DLD1 (cell line): Measurements from ENCODE around the gene TASP1.
"Not testable (repeated sequence)": the region's sequence is repeated elsewhere in the genome, so short reads cannot be mapped to it uniquely, and the experiment has no call there.

Source experiments
- in situ Hi-C: cut with HindIII; loops from 2 replicates; pipeline ENCODE4 v1.10.0; 2017; ENCODE audit warnings: low sequenced_read_pairs

The TASP1 gene

DNA sequence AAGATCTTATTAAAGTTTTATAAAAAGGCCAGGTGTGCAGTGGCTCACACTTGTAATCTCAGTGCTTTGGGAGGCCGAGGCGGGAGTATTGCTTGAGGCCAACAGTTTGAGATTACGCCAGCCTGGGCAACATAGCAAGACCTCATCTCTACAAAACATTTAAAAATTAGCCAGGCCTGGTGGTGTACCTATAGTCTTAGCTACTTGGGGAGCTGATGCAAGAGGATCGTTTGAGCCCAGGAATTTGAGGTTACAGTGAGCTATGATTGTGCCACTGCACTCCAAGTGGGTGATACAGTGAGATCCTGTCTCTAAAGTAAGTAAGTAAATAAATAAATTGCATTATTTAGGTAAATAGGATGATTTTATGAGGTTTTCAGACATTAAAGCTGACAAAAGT, 234.4 kb downstream of the TASP1 start:
- in situ Hi-C loops = no loop called here

DNA sequence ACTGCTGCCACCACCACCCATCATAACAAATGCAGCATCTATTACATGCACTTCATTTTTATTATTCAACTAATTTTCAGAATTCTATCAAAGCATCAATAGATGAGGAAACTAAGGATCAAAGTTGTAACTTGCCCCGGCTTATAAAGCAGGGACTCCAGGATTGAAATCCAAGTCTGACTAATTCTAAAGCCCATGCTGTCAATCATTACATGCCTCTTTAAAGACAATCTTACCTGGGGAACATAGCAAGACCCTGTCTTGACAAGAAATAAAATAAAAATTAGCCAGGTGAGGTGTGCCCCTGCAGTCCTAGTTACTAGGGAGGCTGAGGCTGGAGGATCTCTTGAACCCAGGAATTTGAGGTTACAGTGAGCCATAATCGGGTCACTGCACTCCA, 235.3 kb downstream of the TASP1 start:
- in situ Hi-C loops = no loop called here

DNA sequence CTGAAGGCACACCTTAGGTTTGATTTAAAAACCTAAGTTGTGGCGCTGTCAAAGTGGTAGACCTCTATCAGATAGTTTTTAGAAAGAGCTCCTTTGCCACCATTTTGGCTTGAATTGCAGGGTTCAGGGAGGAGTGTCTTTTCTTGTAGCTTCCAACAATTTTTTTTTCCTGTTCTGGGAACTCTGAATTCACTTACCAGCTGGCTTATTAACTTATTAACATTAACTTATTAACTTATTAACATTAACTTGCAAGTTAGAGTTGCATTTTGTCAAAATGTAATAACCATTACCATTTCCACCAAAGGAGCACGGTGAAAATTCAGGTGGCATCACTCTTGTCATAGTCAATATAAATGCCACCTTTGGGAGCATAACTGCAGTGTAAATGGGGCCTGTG, 235.7 kb downstream of the TASP1 start:
- in situ Hi-C loops = no loop called here

DNA sequence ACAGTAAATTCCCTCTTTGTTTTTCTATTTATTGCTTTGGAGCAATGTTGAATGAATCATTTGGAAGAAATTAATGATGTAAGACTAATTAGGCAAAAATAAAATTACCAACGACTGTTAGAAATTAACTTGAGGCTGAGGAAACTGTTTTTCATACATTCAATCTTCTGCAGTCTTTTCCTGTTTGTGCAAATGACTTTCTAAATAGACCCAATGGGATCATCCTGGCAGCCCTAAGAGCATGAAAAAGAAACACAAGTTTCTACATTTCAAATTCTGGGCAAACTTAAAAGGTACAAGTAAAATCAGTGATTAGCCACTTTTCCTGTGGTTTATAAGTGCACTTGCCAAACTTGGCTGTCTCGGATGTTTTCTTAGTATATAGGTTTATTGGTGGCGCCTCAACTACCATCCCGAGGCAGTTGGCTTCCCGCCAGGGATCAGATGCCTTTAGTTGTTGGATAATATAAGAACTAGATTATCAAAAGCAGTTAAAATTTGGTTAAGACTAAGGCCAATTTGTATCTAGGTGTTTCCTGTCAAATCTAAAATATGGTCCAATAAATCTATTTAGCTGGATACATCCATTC, 236.5 kb downstream of the TASP1 start:
- in situ Hi-C loops = no loop called here

DNA sequence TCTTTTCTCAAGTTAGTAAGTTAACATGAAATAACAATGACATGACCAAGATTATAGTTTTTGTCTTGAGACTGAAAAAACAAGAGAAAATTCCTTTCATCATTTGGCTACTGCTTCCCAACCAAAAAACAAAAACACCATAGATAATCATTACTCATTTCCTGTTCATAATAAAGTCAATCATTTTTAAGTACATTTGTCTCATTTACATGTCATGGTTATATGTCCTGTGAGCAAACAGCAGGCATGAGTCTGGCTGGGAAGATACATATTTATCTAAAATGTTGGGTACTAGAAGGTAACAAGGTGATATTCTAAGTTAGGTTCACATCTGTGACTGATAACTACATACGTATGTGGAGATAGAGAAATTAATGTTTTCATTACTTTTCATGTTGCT, 237.1 kb downstream of the TASP1 start:
- in situ Hi-C loops = no loop called here

DNA sequence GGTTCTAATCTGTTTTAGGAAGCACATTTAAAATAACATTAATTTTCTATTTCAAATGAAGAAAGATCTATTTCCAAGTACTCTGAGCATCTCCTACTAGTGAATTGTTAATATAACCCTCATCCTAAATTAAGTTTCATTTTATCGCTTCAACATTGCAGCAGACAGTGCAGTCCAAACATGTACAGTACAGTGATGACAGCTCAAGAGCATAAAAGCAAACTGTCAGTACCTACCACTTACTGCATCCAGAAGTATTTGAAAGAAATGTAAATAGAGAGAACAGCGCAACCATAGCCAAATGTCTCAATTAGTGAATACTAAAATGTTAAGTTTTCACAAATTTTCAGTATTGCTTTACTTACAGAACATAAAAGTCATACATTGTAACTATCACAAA, 238.3 kb downstream of the TASP1 start:
- in situ Hi-C loops = no loop called here

DNA sequence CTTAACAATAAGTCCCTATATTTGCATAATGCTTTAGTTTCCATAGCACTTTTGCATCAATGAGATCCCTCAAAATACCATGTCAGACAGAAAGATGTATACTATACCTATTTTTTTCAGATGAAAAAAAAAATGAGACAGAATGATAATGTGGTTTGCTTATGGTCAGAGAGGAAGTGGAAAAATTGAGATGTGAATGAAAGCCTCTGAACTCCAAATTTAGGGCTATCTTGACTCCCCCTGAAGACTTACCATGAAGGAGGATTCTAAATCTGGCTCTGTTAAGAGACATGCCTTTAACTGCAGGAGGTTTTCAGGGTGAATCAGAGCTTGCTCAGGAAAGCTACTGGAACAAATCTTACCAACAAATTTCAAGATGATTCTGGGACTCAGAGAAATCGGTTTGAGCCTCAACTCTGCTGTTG, 241.4 kb downstream of the TASP1 start:
- in situ Hi-C loops = no loop called here

DNA sequence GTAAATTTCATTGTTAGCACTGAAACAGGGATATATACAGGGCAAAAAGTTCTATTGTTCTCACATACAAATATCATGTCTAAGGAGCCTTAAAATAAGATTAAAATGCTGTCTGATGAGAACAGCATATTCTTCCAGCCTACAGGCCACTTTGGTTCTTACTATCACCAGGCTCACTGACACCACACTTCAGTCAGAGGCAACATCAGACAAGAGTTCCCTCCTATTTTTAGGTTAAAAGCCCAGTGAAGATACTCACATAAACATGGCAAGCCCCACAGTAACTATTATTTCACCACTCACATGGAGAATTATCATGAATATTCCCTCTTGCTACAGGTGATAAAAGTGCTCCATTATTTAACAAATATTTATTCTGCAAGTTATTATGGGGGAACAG, 241.9 kb downstream of the TASP1 start:
- in situ Hi-C loops = no loop called here

DNA sequence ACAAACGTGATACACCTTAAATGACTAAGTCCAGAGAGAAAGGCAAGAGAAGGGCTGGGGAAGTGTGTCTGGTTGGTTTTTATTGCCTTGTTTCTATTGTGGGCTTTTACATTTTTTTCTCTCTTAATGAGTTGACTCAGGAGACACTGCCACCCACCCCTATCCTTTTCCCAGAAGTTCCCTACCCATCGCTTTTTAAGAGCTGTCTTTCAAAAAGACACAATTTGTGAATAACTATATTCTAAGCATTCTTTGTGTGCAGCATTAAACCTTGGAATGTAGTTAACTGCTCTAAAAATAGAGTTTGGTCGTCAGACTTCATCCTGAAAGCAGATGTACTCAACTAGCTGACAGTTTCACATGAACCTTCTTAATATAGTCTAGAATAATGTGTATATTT, 242.7 kb downstream of the TASP1 start:
- in situ Hi-C loops = no loop called here

DNA sequence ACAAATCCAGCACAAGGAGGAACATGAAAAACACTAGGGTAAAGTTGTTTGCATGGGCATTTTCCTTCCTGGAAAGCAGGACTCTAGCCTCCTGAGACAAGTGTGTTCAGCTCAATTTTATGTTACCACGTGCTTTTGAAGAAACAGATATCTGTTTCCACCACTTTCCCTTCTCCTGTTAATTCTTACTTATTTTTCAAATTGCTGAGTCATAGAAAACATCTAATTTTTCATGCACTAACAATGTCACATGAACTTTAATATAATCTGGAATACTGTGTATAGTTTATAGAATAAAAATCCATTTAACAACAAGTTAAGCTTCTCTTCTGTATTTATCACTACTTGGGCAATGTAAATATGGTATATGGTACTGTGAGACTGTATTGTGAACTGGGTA, 243.5 kb downstream of the TASP1 start:
- in situ Hi-C loops = no loop called here

DNA sequence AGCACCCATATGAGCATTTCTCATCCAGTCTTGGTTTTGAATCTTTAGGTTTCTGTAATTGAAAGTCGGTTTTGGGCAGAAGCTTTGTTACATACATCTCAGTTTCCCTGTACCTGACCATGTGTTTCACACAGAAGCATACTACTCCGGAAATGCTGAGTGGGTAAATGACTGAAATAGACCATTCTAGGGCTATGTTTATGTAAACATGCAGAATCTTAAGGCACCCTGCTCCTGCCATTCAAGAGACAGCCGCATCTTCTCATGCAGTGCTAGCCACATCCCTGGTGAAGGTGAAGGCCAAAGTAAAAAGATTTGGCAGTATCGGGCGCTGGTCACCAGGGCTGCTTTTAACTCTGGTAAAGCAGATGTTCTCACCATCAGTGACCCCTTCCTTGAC, 246.3 kb downstream of the TASP1 start:
- in situ Hi-C loops = no loop called here

DNA sequence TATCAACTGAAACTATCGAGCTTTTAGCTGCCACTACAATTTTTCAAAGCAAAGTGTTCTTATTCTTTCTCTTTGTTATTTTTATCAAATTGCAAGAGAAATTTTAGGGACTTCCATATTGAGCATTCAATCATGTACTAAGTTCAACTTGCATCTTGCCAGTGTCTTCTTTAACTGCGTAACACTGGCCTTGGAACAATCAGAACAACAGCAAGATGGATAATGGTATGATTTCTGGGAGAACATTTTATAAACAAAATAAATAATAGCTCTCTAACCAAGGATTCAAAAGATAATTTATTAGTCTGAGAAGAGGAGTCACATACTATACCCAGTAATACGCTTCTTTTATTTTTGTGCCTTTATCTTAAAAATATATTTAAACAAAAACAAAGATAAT, 249.6 kb downstream of the TASP1 start:
- in situ Hi-C loops = no loop called here

DNA sequence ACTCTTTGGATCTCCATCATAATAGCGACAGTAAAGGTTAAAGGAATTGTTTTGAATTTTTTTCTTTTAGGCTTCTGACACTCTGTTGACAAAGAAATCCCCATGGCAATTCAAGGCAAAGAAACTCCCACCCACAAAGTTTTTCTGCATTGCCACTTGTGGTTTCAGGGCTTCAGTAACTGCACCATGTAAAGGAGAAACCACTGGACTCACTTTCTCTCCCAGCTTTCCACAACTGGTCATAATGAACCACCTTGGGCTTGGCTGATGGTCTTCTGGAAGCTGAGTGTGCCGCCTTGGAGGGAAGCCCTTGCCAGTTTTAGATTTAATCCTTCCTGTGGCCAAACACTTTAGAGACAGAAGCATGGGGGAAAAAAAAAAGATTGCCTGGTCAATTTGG, 254.6 kb downstream of the TASP1 start:
- in situ Hi-C loops = no loop called here

DNA sequence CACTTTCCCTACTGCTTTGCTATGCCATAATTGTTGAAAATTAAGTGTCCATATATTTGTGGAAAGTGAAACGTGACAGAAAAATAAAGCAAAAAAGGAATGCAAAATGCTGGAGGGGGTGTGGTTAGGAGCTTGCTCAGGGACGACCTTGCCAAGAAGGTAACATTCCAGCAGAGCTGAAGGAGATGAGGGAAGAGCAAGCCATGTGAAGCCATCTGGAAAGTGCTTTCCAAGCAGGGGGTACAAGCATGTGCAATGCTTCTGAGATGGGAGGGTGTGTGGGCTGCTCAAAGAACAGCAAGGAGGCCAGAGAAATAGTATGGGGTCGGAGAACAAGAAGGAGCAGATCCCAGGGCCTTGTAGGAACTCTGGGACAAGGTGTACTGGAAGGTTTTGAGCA, 255.9 kb downstream of the TASP1 start:
- in situ Hi-C loops = no loop called here

DNA sequence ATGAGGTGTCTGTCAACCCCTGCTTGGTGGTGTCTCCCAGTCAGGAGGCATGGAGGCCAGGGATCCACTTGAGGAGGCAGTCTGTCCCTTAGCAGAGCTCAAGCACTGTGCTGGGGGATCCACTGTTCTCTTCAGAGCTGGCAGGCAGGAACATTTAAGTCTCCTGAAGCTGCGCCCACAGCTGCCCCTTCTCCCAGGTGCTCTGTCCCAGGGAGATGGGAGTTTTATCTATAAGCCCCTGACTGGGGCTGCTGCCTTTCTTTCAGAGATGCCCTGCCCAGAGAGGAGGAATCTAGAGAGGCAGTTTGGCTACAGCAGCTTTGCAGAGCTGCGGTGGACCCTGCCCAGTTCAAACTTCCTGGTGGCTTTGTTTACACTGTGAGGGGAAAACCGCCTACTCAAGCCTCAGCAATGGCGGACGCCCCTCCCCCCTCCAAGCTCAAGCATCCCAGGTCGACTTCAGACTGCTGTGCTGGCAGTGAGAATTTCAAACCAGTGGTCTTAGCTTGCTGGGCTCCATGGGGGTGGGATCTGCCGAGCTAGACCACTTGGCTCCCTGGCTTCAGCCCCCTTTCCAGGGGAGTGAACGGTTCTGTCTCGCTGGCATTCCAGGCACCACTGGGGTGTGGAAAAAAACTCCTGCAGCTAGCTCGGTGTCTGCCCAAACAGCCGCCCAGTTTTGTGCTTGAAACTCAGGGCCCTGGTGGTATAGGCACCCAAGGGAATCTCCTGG, 258.1 kb downstream of the TASP1 start:
- in situ Hi-C loops = not testable (repeated sequence)

DNA sequence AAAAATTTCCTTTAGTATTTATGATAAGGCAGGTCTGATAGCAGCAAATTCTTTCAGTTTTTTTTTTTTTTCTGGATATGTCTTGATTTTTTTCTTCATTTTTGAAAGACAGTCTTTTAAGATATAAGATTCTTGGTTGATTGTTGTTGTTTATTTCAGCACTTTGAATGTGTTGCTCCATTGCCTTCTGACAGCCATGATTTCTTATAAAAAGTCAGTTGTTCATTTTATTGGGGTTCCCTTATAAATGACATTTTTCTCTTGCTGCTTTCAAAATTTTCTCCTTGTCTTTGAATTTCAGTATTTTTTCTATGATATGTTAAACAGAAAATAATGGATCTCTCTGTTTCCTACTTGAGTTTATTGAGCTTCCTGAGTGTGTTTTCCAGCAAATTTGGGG, 265.3 kb downstream of the TASP1 start:
- in situ Hi-C loops = no loop called here

DNA sequence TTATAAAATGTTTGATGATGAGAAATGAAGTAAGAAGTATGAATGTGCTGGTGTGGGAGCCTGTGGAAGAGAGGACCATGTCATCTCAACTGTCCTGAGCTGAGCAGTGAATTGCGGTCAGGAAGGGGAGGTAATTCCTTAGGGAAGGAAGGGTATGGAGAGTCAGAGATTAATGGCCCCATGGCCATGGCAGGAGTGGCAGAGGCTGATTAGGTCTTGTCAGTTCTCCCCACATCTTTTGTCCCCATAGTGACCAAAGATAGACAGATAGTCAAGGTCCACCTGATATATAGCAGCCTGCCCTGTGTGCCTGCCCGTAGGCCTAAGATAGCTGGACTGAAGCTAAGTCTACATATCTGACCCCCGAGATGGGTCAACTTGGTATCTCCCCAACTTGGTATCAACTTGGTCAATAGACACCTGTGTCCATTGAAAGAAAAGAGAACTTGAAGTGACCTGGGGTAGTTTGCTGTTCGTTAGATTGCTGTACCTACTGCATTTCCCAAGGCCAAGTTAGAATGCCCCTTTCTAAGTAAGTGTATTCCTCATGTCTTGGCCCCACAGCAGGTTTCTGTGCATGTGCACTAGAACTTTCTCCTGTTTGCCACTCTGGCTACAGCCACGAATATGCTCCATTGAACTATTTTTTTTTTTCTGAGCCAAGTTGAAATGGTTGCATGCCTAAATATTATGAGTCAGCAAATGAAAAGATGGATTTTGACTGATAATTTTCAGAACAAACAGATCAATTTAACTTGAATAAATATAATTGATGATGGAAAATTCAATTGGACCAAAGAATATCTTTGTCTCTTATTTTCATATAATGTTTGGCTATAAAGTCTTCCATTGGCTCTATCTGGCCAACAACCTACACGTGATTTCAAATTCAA, 274.2 kb downstream of the TASP1 start:
- in situ Hi-C loops = no loop called here

DNA sequence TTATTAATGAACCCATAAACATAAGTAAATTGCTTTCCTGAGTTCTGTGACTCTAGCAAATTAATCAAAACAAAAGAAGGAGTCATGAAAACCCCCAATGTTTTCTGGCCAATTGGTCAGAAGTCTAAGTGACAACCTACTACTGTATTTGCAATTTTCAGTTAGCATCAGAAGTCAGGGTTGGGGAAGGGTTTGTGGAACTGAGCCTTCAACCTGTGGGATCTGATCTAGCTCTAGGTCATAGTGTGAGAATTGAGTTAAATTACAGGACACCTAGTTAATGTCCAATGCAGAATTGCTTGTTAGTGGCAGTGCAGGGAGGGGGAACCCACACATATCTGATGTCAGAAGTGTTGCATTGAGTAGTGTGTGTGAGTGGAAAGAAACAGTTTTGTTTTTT, 275.3 kb downstream of the TASP1 start:
- in situ Hi-C loops = no loop called here

DNA sequence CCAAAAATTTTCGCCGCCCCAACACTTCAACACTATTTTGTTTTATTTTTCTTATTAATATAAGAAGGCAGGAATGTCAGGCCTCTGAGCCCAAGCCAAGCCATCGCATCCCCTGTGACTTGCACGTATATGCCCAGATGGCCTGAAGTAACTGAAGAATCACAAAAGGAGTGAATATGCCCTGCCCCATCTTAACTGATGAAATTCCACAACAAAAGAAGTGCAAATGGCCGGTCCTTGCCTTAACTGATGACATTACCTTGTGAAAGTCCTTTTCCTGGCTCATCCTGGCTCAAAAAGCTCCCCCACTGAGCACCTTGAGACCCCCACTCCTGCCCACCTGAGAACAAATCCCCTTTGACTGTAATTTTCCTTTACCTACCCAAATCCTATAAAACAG, 276.6 kb downstream of the TASP1 start:
- in situ Hi-C loops = not testable (repeated sequence)

DNA sequence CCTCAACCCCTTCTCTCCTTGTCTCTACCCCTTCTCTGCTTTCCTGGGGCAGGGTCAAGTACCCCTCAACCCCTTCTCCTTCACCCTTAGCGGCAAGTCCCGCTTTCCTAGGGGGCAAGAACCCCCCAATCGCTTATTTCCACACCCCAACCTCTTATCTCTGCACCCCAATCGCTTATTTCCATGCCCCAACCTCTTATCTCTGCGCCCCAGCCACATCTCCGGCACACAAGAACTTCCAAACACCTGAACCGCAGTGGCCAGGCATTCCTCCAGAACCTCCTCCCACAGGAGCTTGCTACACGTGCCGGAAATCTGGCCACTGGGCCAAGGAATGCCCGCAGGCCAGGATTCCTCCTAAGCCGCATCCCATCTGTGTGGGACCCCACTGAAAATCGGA, 279.8 kb downstream of the TASP1 start:
- in situ Hi-C loops = not testable (repeated sequence)

DNA sequence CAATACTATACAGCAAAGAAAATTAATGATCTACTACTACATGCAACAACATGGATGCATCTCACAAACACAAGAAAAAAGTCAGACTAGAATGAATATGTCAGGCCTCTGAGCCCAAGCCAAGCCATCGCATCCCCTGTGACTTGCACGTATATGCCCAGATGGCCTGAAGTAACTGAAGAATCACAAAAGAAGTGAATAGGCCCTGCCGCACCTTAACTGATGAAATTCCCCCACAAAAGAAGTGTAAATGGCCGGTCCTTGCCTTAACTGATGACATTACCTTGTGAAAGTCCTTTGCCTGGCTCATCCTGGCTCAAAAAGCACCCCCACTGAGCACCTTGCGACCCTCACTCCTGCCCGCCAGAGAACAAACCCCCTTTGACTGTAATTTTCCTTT, 280.9 kb downstream of the TASP1 start:
- in situ Hi-C loops = not testable (repeated sequence)

DNA sequence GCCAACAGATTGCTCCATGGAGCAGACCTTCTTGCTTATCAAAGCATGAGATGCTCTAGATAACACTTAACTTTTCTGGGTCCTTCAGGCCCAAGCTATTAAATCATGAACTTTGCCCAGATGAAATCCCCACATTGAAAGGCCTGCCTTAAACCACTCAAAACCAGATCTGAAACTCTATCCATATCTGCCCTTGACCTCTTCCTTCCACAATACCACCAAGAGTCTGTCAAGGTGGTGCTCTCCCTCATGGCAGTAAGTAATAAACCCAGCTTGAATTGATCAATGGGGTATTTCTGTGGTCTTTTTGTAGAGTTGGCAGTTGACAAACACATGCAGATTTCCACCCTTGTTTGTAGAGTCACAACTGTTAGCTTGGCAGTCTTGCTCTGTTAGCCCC, 282.1 kb downstream of the TASP1 start:
- in situ Hi-C loops = no loop called here
